HT1080 (cell line): ENCODE measurements around the gene LRRC8C. TPM values are rescaled to one million over a fixed set of nuclear protein-coding genes. Genes with fewer than 3 reads are reported as not detected.

Experiments
- DNase-seq: peaks from one replicate; pipeline ENCODE4 v3.0.0-alpha.2; 2015; ENCODE audit warnings: low read depth
- total RNA-seq: library from RNA; depleted of rRNA; stranded (reverse); fragments of >200 nt; shearing (Covaris generic); gene quantifications from 2 replicates; pipeline ENCODE4 v1.2.3, GENCODE V29; 2014

LRRC8C gene
- total RNA-seq, 1 experiment from 2014 or later, result 11.2 TPM

DNA sequence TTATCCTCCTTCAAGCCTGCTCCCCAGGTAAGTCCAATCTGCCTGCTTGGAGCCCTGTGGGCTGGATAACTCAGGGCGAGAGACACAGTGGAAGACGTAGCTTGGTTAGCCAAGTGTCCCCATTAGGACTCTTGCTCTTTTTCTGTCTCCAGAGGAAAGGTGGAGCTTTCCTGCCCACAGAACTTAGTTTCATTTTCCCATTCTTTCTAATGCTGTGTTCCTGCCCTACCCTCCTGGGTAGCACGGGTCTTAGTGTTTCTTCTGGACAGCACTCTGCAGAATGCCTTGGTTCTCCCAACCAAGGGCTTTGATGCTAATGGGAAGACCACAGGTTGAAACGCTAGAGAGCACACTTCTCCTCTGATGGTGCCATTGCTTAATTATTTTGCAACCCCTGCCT lies 95.5 kb downstream of the LRRC8C start:
- DNase-seq, result no peak

DNA sequence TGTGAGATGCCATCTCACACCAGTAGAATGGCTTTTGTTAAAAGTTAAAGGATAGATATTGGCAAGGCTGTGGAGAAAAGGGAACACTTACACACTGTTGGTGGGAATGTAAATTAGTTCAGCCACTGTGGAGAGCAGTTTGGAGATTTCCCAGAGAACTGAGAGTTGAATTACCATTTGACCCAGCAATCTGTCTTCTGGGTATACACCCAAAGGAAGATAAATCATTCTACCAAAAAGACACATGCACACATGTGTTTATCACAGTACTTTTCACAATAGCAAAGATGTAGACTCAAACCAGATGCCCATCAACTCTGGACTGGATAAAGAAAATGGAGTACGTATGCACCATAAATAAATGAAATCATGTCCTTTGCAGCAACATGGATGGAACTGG lies 99.3 kb downstream of the LRRC8C start:
- DNase-seq, result no peak

DNA sequence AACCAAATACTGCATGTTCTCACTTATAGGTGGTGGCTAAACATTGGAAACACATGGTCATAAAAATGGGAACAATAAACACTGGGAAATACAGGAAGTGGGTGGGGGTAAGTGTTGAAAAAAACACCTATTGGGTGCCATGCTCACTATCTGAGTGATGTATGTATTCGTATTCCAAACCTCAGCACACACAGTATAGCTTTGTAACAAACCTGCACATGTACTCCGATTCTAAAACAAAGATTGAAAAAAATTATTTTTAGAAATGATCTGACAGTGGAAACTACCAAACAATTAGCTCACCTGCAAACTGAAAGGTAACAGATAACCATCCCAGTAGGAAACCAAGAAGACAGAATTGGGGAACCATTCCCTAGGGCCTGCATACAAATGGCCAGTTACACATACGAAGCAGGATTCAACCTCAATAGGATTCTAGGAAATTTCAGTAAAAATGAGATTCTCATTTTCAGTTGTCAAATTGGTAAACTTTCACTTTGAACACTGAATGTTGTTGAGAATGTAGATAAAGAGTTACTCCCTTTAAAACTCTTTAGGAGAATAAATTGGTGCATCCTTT lies 99.8 kb downstream of the LRRC8C start:
- no peak for DNase-seq

DNA sequence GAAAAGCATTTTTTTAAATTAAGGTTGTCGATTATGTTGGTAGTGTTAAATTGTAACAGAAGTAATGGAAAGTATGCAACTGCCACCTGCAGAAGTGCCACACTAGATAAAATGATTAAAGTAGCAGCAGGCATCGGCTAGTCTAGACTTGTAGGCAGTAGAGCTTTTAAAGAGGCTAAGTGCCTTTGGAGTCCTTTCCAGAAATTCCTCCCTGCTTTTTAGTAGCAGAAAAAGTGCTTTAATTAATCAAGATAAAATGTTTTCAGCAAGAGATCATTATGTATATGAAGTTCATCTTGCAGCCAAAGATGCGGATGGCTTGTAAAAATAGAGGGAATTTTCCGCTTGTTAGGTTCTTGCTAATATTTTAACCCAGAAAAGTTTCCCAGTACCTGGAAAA lies 100.8 kb downstream of the LRRC8C start:
- DNase-seq, result no peak

DNA sequence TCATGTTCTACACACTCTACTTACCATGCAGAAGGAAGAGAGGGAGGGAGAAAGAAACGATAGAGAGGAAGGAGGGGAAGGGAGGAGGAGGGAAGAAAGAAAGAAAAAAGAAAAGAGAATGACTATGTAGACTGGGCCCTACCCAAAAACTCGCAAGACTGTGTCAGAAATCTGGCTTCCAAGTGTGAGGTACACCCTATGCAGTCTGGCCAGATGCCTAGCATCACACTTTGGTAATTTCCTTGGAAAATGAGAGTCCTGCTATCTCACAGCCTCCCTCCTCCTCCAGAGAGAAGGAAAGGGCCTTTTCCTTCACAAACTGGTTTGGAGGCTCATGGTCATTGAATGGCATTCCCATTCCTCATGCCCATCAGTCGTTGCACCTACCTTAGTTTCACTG lies 101.5 kb downstream of the LRRC8C start:
- no peak for DNase-seq

DNA sequence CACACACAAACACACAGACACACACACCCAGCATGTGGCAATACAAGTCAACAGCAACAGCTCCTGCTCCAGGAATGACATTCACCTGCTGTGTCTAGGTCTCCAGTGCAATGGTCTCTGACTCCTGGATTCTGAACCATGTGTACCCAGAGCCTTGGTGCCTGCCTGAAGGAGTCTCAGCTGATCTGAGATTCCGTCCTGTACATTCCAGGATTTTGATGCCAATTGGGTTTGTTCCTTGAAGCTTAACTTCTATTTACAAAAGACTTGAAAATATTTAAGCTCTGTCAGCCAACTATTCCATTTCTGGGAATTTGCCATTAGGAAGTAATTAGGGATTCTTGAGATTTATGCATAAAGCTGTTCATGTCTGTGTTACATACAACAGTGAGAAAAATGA lies 102.6 kb downstream of the LRRC8C start:
- DNase-seq, result no peak

DNA sequence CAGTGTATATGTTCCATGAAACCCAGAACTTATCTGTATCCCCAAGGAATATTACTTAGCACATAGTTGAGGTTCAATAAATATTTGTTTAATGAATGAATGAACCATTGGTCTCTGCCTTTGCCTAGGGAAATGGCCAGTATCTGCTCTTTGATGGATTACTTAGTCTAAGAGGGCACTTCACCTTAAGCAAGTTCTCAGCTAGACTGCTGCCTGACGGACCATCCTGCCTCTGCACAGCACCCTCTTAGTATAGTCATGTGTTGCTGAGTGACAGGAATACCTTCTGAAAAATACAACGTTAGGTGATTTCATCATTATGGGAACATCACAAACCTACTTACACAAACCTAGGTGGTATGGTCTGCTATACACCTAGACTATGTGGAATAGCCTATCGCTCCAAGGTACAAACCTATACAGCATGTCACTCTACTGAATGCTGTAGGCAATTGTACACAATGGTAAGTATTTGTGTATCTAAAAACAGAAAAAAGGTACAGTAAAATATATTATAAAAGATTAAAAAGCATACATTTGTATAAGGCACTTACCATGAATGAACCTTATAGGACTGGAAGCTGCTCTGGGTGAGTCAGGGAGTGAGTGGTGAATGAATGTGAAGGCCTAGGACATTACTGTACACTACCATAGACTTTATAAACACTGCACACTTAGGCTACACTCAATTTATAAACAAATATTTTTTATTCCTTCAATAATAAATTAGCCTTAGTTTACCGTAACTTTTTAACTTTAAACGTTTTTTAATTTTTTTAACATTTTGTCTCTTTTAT lies 104.2 kb downstream of the LRRC8C start:
- no peak for DNase-seq

DNA sequence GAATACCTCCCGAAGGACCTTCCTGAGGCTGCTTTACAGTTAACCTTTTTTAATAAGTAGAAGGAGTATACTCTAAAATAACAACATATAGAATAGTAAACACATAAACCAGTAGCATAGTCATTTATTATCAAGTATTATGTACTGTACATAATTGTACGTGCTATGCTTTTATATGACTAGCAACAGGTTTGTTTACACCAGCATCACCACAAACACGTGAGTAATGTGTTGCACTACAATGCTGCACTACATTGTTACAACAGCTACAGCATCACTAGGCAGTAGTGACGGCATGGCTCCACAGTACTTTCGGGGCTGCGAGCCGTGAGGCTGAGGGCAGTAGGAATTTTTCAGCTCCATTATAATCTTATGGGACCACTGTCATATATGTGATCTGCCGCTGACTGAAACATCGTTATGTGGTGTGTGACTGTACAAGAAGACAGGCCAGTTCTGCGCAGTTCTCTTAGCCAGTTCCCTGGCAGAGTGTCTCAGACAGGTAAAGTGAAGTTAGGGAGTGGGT lies 105.1 kb downstream of the LRRC8C start:
- DNase-seq, result no peak

DNA sequence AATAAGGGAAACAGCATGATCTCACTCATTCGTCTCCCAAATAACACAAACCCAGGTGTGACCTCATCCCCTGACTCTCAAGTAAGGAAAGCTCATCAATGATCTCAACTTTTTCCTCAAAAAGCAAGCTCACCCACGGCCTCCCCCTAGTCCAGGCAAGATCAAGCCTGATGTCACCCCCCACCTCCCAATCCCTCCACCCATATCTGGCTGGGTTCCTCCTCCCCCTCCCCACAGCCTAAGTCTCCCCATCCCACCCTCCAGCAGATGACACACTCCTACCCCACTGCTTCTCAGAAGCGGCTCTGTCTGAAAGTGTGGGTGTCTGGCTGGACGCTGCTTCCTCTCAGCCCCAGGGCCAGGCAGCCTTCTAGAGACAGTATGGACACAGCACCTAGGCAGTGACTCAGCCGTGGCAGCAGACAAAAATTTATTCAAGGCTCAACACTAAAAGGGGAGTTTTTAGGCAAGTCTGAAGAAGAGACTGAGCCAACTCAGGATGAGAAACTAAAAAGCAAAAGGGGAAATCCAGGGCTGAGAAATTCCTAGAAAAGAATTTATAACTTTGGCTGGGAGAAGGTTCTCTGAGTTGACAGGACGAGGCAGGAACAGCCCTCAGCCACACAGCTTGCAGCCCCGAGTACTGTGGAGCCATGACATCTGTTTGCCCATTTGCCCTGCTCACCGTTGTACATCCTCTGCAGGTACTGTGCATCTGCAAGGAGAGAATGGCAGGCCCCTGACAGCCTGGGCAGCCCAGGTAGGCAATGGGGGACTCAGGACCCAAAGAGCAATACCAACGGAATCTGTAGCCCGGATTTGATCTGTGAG lies 106.3 kb downstream of the LRRC8C start:
- peak; percentile 51 for DNase-seq

DNA sequence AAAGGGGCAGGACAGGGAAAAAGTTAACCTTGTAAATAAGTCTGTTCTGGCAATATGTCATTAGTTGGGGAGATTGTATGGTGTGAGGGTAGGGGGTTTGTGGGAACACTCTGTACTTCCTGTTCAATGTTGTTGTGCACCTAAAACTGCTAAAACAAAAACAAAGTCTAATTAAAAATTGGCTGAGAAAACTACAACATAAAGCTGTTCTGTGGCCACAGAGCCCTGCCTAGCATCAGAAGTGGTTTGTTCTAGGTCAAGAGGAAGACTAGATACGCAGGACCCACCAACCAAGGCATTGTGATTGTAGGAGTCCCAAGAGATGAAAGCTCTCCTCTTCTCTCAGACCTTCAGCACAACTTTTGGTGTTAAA lies 106.9 kb downstream of the LRRC8C start:
- no peak for DNase-seq

DNA sequence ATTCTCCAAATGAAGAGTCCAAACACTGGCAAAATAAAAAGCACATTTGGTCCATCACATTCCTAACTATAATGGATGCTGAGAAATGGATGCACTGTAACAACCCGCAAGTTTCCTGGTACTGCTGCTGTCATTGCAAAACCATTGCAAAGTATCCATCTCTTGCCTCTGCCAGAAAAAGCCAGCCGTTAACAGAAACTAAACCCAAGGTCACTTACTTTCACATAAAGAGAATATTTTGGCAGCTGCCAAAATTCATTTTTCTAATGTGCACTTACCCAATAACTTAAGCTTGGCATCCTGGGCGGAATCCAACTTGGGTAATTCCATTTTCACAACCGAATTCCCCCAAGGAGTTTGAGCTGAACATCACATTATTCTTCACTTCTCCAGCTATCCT lies 110.9 kb downstream of the LRRC8C start:
- DNase-seq, result no peak

DNA sequence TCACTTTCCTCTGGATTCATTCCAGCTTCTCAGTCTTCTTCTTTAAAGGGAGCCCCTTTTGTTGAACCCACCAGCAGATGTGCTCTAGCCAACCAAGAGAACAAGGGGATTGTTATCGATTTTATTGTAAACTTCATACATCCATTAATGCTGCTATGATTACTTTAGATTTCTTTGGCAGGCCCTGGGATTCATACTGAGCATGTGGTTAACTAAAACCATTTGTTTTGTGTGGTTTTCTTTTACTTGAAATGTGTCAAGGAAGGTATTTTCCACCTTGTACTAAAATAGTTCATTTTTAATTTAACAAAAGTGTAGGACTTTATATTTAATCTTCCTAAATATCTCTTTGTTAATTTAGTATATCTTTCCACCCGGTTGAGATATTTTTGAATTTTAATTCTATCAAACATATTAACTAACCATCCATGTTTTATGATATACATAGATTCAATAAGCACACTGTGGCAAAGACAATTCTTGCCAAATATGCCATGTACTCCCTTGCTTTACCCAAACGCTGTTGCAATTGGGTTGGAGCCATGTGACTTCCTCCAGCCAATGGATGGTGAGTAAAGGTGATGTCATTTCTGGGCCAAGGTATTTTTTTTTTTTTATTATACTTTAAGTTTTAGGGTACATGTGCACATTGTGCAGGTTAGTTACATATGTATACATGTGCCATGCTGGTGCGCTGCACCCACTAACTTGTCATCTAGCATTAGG lies 113.7 kb downstream of the LRRC8C start:
- DNase-seq, result no peak

DNA sequence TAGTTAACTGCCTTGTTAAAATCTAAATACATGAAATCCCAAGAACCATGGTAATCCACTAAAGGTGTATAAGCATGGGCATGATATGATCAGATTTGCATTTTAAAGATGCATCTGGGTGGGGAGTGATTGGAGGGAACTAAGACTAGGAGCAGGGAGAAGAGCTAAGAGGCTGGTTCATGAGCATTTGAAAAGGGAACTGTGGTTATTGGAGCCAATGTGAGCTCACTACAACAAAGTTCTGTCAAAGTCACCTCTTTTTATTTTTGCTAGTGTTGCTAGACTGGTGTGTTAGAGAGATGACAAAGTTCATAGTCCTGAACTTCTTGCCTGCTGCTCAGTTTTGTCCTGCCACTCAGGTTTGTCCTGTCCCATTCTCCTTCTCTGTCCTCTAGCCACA lies 120.8 kb downstream of the LRRC8C start:
- DNase-seq, result no peak

DNA sequence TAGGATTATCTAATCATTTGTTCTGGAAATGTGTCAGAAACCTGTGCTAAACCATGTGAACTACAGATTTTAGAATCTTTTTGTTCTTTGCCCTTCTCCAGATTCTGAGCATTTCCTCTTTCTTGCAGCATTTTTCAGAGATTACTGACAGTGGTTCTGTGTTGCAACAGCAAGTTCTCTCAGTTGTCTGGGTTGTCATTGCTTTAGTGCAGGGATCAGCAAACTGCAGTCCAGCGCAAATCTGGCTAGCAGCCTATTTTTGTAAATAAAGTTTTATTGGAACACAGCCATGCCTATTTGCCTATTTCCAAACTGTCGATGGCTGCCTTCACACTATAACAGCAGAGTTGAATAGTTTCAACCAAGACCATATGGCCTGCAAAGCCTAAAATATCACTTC lies 121.6 kb downstream of the LRRC8C start:
- DNase-seq, result no peak

DNA sequence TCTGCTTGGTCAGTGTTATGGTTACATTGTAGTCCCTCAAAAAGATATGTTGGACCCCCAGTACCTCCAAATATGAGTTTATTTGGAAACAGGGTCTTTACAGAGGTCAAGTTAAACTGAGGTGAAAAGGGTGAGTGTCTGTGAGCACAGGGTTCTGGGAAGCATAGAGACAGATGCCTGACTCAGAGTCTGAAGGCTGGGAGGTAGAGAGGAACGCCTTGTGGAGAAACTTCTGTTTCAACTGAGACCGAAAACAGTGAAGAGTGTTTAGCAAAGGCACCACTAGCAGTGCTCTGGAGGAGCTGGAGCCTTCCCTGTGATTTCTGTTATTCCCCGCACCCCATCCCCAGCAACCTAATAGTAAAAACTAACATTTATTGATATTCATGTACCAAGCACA lies 122.7 kb downstream of the LRRC8C start:
- DNase-seq, result no peak

DNA sequence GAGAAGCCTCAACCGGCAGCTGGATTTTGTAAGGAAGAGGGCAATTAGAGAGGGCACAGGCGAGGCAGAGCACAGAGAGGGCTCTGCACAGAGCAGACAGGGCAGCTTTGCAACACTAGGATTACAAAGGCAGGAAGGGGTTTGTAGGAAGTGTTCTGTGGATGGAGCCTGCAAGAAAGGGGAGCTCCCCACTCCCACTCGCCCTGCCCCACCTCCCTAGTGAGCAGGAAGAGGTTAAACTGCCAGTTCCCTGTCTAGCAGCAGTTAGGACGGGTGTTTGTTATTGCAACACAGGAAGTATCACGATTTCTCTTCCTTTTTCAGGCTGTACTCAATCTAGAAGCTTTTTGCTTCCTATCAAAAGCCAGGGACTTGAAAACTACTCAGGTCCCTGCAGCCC lies 124.6 kb downstream of the LRRC8C start:
- no peak for DNase-seq

DNA sequence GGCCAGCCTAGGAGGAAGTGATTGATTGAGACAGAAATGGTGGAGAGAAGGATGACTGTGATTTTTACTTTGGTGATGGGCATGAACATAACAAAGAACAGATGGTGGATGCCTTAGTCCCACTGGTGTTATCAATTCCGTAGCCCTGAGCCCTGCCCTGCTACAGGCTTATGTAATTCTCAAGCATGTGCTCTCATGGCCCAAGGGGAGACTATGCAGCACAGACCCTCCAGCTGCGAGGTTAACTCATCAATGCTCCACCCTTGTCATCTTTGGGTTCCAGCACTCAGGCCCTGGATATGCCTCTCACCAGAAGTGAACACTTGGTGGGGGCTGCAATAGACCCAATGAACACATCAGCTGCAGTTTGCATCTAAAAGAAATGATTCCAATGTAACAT lies 125.2 kb downstream of the LRRC8C start:
- no peak for DNase-seq

DNA sequence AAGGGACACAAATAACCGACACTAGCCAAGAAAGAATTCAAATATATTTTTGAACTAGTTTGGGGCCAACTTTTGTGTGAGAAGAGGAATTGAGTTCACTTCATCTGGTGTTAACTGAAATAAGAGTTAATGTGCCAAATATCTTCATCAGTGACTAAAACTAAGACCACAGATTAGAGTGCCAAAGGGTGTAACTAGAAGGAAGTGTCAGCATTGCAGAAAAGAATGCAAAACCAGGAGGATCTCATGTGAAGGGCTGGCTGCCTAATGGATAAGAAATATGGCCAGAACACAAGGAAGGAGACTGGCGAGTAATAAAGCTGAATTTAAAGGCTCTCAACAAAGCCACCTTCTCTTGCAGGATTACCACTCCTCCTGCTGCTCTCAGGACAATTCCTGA lies 126.1 kb downstream of the LRRC8C start:
- no peak for DNase-seq

DNA sequence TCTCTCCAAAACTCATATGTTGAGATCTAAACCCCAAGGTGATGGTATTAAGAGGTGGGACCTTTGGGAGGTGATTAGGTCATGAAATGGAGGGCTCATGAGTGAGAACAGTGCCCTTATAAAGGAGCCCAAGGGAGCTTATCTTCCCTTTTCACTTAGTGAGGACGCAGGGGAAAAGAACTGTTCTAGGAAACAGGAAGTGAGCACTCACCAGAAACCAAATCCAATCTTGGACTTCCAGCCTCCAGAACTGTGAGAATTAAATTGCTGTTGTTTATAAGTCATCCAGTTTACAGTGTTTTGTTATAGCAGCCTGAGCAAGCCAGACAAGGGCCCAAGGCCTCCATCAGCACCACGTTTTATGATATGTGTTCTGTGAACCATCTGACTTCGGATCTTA lies 127.6 kb downstream of the LRRC8C start:
- no peak for DNase-seq

DNA sequence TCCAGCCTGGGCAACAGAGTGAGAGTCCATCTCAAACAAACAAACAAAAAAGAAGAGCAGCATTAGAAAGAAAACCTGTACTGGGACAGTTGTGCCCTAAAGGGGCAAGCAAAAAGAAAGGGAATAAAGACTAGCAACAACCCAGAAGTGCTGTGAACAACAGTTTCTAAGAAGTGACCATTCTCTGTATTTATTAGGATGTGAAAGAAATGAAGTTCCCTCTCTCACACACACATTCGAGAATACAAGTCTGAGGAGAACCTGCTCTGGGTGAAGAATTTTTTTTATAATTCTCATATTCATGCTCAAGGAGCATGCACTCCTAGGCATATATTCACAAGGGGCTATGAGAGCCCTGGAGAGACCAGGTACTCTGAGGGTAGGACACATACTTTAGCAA lies 128.4 kb downstream of the LRRC8C start:
- no peak for DNase-seq

DNA sequence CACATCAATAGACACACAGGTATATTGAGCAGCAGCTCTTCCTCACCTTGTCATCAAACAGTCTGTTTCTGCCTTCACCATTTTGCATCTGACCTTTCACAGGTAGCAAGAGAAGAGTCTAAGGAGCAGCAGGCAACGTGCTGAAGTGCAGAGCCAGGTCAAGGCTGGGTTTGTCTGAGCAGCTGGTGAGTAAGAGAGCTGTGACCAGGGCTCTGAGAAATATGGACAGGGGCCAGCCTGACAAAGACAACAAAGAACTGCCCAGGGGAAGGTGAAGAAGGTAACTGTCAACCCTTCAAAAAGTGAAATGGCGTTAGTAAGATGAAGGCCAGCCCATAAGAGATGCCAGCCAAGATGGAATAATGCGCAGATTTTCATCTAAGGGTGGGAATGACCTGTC lies 129.0 kb downstream of the LRRC8C start:
- no peak for DNase-seq

DNA sequence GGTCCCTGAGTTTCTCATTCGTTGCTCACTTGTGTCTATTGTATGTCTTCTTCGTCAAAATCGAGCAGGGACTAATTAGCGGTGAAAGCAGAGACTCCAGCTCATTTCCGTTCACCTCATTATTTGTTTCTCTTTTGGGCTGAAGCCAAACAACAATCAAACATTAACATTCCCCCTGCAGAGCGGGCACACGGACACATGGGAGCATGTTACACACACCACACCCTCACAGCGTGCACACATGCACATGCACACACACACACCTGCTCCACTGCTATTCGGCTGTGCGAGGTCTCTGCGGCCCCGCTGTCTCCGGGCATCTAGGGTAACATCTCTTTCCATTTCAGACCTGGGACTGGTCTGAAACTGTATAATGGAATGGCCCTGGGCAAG lies 129.5 kb downstream of the LRRC8C start:
- no peak for DNase-seq
